Fibroblast of lung (primary cell): ENCODE results near the gene FAM53B. TPM values are rescaled to one million over a fixed set of nuclear protein-coding genes. Genes with fewer than 3 reads are reported as not detected.

Source experiments
- DNase-seq, 2 donors: peaks; one replicate each; pipeline versions ENCODE4 v3.0.0 to v3.0.0-alpha.2; 2010; ENCODE audit warnings: low read depth in 2 of 2
- H2AFZ ChIP-seq: 2 replicates; pipeline ENCODE4 v1.5.1; 2012; ENCODE audit warnings: low read length, control low read depth, inconsistent platforms
- H3K27ac ChIP-seq: 2 replicates; pipeline ENCODE4 v1.5.1; 2011; ENCODE audit warnings: low read length, control low read depth; ENCODE audit not compliant: insufficient read depth
- H3K27me3 ChIP-seq: 2 replicates; pipeline ENCODE4 v1.5.1; 2011; ENCODE audit warnings: mild to moderate bottlenecking, low read length; ENCODE audit not compliant: control insufficient read depth, insufficient read depth
- H3K36me3 ChIP-seq: 2 replicates; pipeline ENCODE4 v1.5.1; 2011; ENCODE audit warnings: low read length; ENCODE audit not compliant: control insufficient read depth, insufficient read depth
- H3K4me1 ChIP-seq: 2 replicates; pipeline ENCODE4 v1.5.1; 2011; ENCODE audit warnings: low read length; ENCODE audit not compliant: control insufficient read depth, insufficient read depth; ENCODE audit errors: extremely low read depth
- H3K4me2 ChIP-seq: 2 replicates; pipeline ENCODE4 v1.5.1; 2011; ENCODE audit warnings: low read length, control low read depth; ENCODE audit not compliant: insufficient read depth; ENCODE audit errors: extremely low read depth
- H3K4me3 ChIP-seq, 4 experiments: fragments of 200-600 bp in 1 of 4; sonication (generic) in 1 of 4; replicated peaks in 1 of 4; 2 replicates each; pipeline ENCODE4 v1.5.1; 2011 to 2016; ENCODE audit warnings: low read length in 4 of 4, low read depth in 3 of 4, mild to moderate bottlenecking in 3 of 4, control low read depth in 2 of 4, inconsistent platforms in 1 of 4, mixed read lengths in 1 of 4; ENCODE audit not compliant: insufficient read depth in 1 of 4; ENCODE audit errors: control extremely low read depth in 1 of 4
- H3K79me2 ChIP-seq: 2 replicates; pipeline ENCODE4 v1.5.1; 2012; ENCODE audit warnings: mild to moderate bottlenecking, low read length, inconsistent platforms; ENCODE audit not compliant: control insufficient read depth, insufficient read depth
- H3K9ac ChIP-seq: 2 replicates; pipeline ENCODE4 v1.5.1; 2011; ENCODE audit warnings: mild to moderate bottlenecking, low read length, control low read depth; ENCODE audit not compliant: insufficient read depth
- H3K9me3 ChIP-seq: 2 replicates; pipeline ENCODE4 v1.5.1; 2012; ENCODE audit warnings: low read depth, low read length; ENCODE audit not compliant: control insufficient read depth, insufficient read depth
- H4K20me1 ChIP-seq: 2 replicates; pipeline ENCODE4 v1.5.1; 2011; ENCODE audit warnings: low read length; ENCODE audit not compliant: control insufficient read depth, insufficient read depth; ENCODE audit errors: extremely low read depth
- CTCF ChIP-seq, 2 donors: IDR thresholded peaks in 1 of 2; conservative IDR thresholded peaks in 1 of 2; 1 replicate in 1 of 2; 2 replicates in 1 of 2; pipeline ENCODE4 v1.5.1; 2011 to 2012; ENCODE audit warnings: low read length in 2 of 2, control low read depth in 1 of 2, inconsistent platforms in 1 of 2, low read depth in 1 of 2, mild to moderate bottlenecking in 1 of 2
- EZH2 ChIP-seq: IDR thresholded peaks from 2 replicates; pipeline ENCODE4 v1.5.1; 2012; ENCODE audit warnings: low read length, control low read depth, mild to moderate bottlenecking; ENCODE audit errors: missing control alignments
- polyA plus RNA-seq, 2 donors: library from polyadenylated mRNA; depleted of rRNA in 1 of 2; stranded (reverse) in 1 of 2; unstranded in 1 of 2; fragments of >200 nt; gene quantifications; 2 replicates each; pipeline ENCODE4 v1.2.1, GENCODE V29; 2011 to 2012; ENCODE audit warnings: missing spikeins in 1 of 2
- total RNA-seq: library from RNA; depleted of rRNA; stranded (reverse); fragments of >200 nt; gene quantifications from 2 replicates; pipeline ENCODE4 v1.2.1, GENCODE V29; 2014

The FAM53B gene
- total and polyA plus RNA-seq, 2 donors (not counting 1 experiment from before 2014, with no cell fraction given), result 2.2 to 11.7 TPM

DNA sequence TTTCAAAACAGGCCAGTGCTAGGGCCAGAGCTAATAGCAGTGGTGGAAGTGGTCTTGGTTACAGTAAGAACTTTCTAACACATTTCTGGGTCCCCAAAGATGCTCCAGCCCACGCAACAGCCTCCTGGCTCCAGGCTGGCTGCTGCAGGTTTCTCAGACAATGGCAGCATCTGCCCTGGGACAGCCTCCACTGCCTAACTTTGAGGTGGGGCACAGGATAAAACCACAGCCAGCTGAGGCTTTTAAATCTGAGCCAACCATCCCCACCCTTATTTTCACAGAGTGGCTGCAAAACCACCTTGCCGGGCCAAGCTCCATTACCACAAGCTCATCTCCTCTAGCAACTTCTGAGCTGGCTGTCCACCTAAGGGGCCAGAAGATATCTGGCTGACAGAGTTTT, 84.8 kb downstream of the FAM53B start:
- no peak overlapping the region for H3K27ac ChIP-seq
- no peak for TF ChIP-seq EZH2
- TF ChIP-seq CTCF (conservative IDR thresholded peaks at IDR 0.05 in 1 of 2, IDR thresholded peaks at IDR 0.05 in 1 of 2; ENCODE audit: low read depth in 1 of 2, low read length in 2 of 2), result no peak
- no peak for DNase-seq

DNA sequence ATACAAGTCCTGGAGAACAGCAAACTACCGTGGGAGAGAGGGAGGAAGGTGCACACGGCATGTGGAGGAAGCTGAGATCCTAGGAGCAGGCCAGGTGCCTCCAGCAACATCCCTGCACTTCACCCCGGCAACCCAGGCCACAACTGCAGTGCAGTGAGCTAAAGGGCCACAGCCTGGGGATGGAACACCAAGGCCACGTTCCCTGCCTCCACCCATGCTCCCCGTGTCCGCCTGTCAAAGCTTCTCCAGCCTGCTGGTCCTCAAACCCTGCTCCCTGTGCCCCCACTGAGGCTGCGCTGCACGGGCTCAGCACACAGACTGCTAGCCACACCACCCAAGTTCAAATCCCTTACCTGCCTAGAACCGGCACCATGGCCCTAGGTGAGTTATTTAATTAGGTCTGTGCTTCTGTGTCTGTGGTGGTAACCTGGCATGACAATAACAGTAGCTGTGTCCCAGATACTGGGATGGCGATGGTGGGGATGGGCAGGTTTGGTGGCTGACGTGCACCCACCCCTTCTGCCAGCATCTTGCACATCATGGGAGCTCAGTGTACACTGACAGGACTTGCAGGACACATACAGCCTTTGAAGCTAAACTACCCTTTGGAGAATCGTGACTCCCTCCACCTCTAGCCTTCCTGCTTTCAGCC, 85.5 kb downstream of the FAM53B start:
- no peak overlapping the region for H3K4me3 ChIP-seq
- no peaks in the 10 kb centered on the region for H3K36me3 ChIP-seq
- H3K27ac ChIP-seq, result no peak overlapping the region
- peaks cover 2% of the 10 kb centered on the region for H4K20me1 ChIP-seq
- H3K79me2 ChIP-seq, result no peaks in the 10 kb centered on the region
- no peak overlapping the region for H3K4me2 ChIP-seq
- H3K4me1 ChIP-seq, result no peaks in the 10 kb centered on the region
- H3K9me3 ChIP-seq, result no peaks in the 10 kb centered on the region
- no peak overlapping the region for H3K9ac ChIP-seq
- DNase-seq, result no peak
- no peak for TF ChIP-seq CTCF (conservative IDR thresholded peaks at IDR 0.05 in 1 of 2, IDR thresholded peaks at IDR 0.05 in 1 of 2; ENCODE audit: low read depth in 1 of 2, low read length in 2 of 2)
- TF ChIP-seq EZH2, result no peak
- no peaks in the 10 kb centered on the region for H3K27me3 ChIP-seq
- H2AFZ ChIP-seq, result no peak overlapping the region

More for the DNA sequence above, 84.8 kb downstream of the FAM53B start:
- no peak overlapping the region for H3K4me2 ChIP-seq
- no peaks in the 10 kb centered on the region for H3K9me3 ChIP-seq
- H3K4me1 ChIP-seq, result no peaks in the 10 kb centered on the region
- H3K36me3 ChIP-seq, result no peaks in the 10 kb centered on the region
- no peaks in the 10 kb centered on the region for H3K27me3 ChIP-seq
- H3K79me2 ChIP-seq, result no peaks in the 10 kb centered on the region
- H4K20me1 ChIP-seq, result peaks cover 2% of the 10 kb centered on the region
- no peak overlapping the region for H3K9ac ChIP-seq
- H3K4me3 ChIP-seq, result no peak overlapping the region
- no peak overlapping the region for H2AFZ ChIP-seq

- Histone ChIP-seq H3K27ac (no peak overlapping the region), H3K36me3 (no peaks in the 10 kb centered on the region), H3K9me3 (no peaks in the 10 kb centered on the region), H4K20me1 (peaks cover 2% of the 10 kb centered on the region), H3K4me3 (no peak overlapping the region), H3K9ac (no peak overlapping the region), H3K79me2 (no peaks in the 10 kb centered on the region), H3K27me3 (no peaks in the 10 kb centered on the region), H3K4me2 (no peak overlapping the region), H2AFZ (no peak overlapping the region), H3K4me1 (no peaks in the 10 kb centered on the region)
- TF ChIP-seq EZH2, result no peak
- TF ChIP-seq CTCF (conservative IDR thresholded peaks at IDR 0.05 in 1 of 2, IDR thresholded peaks at IDR 0.05 in 1 of 2; ENCODE audit: low read depth in 1 of 2, low read length in 2 of 2), result no peak
- peak; percentile 47 to 85 for DNase-seq
These were observed 86.4 kb downstream of the FAM53B start for GRCh38 chr10:124657806-124658205.
